ENCODE measurements around the gene GGA3. TPM values are rescaled to one million over a fixed set of nuclear protein-coding genes. Genes with fewer than 3 reads are reported as not detected.
"Not testable (repeated sequence)": the region's sequence is repeated elsewhere in the genome, so short reads cannot be mapped to it uniquely, and the experiment has no call there.

The GGA3 gene
- total RNA-seq, 1 experiment from 2014 or later = 58.3 TPM

- ChIA-PET POLR2A (interaction anchor here (1.2 kb wide), 1 partner anchor 23 kb away, joined by 4 read pairs; no protein-coding TSS in a partner anchor), CTCF (interaction anchor here (1.0 to 1.5 kb wide), 2 partner anchors 33 to 245 kb away, joined by 3 to 4 read pairs; no protein-coding TSS in a partner anchor)
- DNase-seq (ENCODE audit: low read depth, low spot score); H4K20me1 ChIP-seq (ENCODE audit: insufficient read depth); H3K27me3 ChIP-seq (ENCODE audit: insufficient read depth, low read length); H3K9me2 ChIP-seq (ENCODE audit: insufficient read depth); H2AFZ ChIP-seq (ENCODE audit: low read depth, low read length, poor library complexity, severe bottlenecking); H3K27ac ChIP-seq (ENCODE audit: low read depth, low read length); RAD21 ChIA-PET (ENCODE audit: low non-redundant PET in 1 of 2, low total read pairs in 2 of 2, uncharacterized antibody in 2 of 2, unreplicated experiment in 2 of 2); intact Hi-C loops (cut with micrococcal nuclease); H3K9me3 ChIP-seq (ENCODE audit: control insufficient read depth in 1 of 2, insufficient read depth in 1 of 2, low read depth in 1 of 2, low read length in 2 of 2); BruUV-seq (replicated peaks); ATAC-seq: not testable (repeated sequence)
- Histone ChIP-seq H3K4me3 (replicated peaks in 1 of 2; ENCODE audit: low read depth in 1 of 2, low read length in 2 of 2) (peak overlapping the region; percentile 75 to 85), H3K4me1 (ENCODE audit: control insufficient read depth in 1 of 2, insufficient read depth in 2 of 2, low read length in 2 of 2) (peaks cover 11 to 20% of the 10 kb centered on the region in 2 experiments), H3K4me2 (ENCODE audit: low read length) (peak overlapping the region; percentile 76), H3K79me2 (ENCODE audit: insufficient read depth, low read length) (peaks cover 71% of the 10 kb centered on the region), H3K36me3 (ENCODE audit: control insufficient read depth in 1 of 2, insufficient read depth in 2 of 2, low read length in 2 of 2) (peaks cover 25 to 27% of the 10 kb centered on the region in 2 experiments), H3K9ac (ENCODE audit: low read length) (peak overlapping the region; percentile 95)
Observed at GRCh38 chr17:75207050-75207407, 54.4 kb downstream of the GGA3 start.

- H3K9ac ChIP-seq (ENCODE audit: low read length) = peak overlapping the region; percentile 95
- DNase-seq (ENCODE audit: low read depth, low spot score) (no peak), ATAC-seq (no peak)
- TF ChIP-seq, protein P1, sequence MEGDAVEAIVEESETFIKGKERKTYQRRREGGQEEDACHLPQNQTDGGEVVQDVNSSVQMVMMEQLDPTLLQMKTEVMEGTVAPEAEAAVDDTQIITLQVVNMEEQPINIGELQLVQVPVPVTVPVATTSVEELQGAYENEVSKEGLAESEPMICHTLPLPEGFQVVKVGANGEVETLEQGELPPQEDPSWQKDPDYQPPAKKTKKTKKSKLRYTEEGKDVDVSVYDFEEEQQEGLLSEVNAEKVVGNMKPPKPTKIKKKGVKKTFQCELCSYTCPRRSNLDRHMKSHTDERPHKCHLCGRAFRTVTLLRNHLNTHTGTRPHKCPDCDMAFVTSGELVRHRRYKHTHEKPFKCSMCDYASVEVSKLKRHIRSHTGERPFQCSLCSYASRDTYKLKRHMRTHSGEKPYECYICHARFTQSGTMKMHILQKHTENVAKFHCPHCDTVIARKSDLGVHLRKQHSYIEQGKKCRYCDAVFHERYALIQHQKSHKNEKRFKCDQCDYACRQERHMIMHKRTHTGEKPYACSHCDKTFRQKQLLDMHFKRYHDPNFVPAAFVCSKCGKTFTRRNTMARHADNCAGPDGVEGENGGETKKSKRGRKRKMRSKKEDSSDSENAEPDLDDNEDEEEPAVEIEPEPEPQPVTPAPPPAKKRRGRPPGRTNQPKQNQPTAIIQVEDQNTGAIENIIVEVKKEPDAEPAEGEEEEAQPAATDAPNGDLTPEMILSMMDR (IDR thresholded peaks at IDR 0.05 in 2 of 3, conservative IDR thresholded peaks at IDR 0.05 in 1 of 3; ENCODE audit: borderline replicate concordance in 1 of 3, insufficient read depth in 1 of 3, low read depth in 2 of 3, low read length in 2 of 3) = 0 out of 6 replicates have a peak, but pooled peaks of 2 of the 3 experiments have one; percentile 4 to 8
- TF ChIP-seq TCF7L2 (IDR thresholded peaks at IDR 0.05; ENCODE audit: borderline replicate concordance, extremely low read depth, insufficient read depth, insufficient read length) (no peak), CEBPB (IDR thresholded peaks at IDR 0.05; ENCODE audit: low read depth) (no peak), YY1 (IDR thresholded peaks at IDR 0.05; ENCODE audit: extremely low read depth, insufficient replicate concordance, low read depth, low read length) (no peak), POLR2A (IDR thresholded peaks at IDR 0.05; ENCODE audit: borderline replicate concordance, extremely low read depth, insufficient read depth, insufficient read length) (no peak), ZFX (IDR thresholded peaks at IDR 0.05) (no peak)
- H3K79me2 ChIP-seq (ENCODE audit: insufficient read depth, low read length) = peaks cover 60% of the 10 kb centered on the region
- H3K9me2 ChIP-seq (ENCODE audit: insufficient read depth) = no peaks in the 10 kb centered on the region
- peak overlapping the region; percentile 85 for H3K27ac ChIP-seq (ENCODE audit: low read depth, low read length)
- BruUV-seq (replicated peaks) = TSS peak; percentile 79
- no peaks in the 10 kb centered on the region for H3K9me3 ChIP-seq (ENCODE audit: control insufficient read depth in 1 of 2, insufficient read depth in 1 of 2, low read depth in 1 of 2, low read length in 2 of 2)
- no peaks in the 10 kb centered on the region for H4K20me1 ChIP-seq (ENCODE audit: insufficient read depth)
- peak overlapping the region; percentile 75 to 85 for H3K4me3 ChIP-seq (replicated peaks in 1 of 2; ENCODE audit: low read depth in 1 of 2, low read length in 2 of 2)
- peak overlapping the region; percentile 76 for H3K4me2 ChIP-seq (ENCODE audit: low read length)
- H3K36me3 ChIP-seq (ENCODE audit: control insufficient read depth in 1 of 2, insufficient read depth in 2 of 2, low read length in 2 of 2) = peaks cover 15 to 17% of the 10 kb centered on the region in 2 experiments; a peak in 3 of 4 replicates
- intact Hi-C loops (cut with micrococcal nuclease) = loop anchor here (1.0 to 2.0 kb wide), 2 partner anchors 56 to 171 kb away; partner anchors contain the start of genes GGA3 and MRPS7
- peaks cover 11 to 27% of the 10 kb centered on the region in 2 experiments for H3K4me1 ChIP-seq (ENCODE audit: control insufficient read depth in 1 of 2, insufficient read depth in 2 of 2, low read length in 2 of 2)
- CTCF ChIA-PET = interaction anchor here (0.7 to 1.8 kb wide), 3 partner anchors 34 to 206 kb away, joined by 3 to 4 read pairs (median 4); no protein-coding TSS in a partner anchor
- no peaks in the 10 kb centered on the region for H3K27me3 ChIP-seq (ENCODE audit: insufficient read depth, low read length)
- peak overlapping the region; percentile 63 for H2AFZ ChIP-seq (ENCODE audit: low read depth, low read length, poor library complexity, severe bottlenecking)
- POLR2A ChIA-PET = interaction anchor here (0.6 to 2.2 kb wide), 14 partner anchors 10 to 200 kb away, joined by 3 to 8 read pairs (median 3); partner anchors contain the start of genes ARMC7, GRB2 and JPT1
- RAD21 ChIA-PET (ENCODE audit: low non-redundant PET in 1 of 2, low total read pairs in 2 of 2, uncharacterized antibody in 2 of 2, unreplicated experiment in 2 of 2) = no interaction called here
Observed at GRCh38 chr17:75205793-75206163, 55.6 kb downstream of the GGA3 start.
